ENCODE data around the gene SRGAP1. TPM values are rescaled to one million over a fixed set of nuclear protein-coding genes. Genes with fewer than 3 reads are reported as not detected.
"Not testable (repeated sequence)": the region's sequence is repeated elsewhere in the genome, so short reads cannot be mapped to it uniquely, and the experiment has no call there.

SRGAP1 gene
- total RNA-seq, 2 experiments from 2014 or later = 0.02 to 0.21 TPM

- POLR2A ChIA-PET = no interaction called here
- CTCF ChIA-PET = no interaction called here
- no peak overlapping the region for H3K27ac Mint-ChIP-seq
- H3K4me3 Mint-ChIP-seq = no peak overlapping the region
- no peaks in the 10 kb centered on the region for H3K27me3 Mint-ChIP-seq
- no peak for DNase-seq
- ATAC-seq = peak; percentile 36
- peaks cover 27% of the 10 kb centered on the region for H3K36me3 Mint-ChIP-seq (ENCODE audit: low read depth)
- H3K4me1 Mint-ChIP-seq = peaks cover 10% of the 10 kb centered on the region
- intact Hi-C loops (cut with DNase I, micrococcal nuclease) = no loop called here
- no peaks in the 10 kb centered on the region for H3K9me3 Mint-ChIP-seq (ENCODE audit: low read depth)
Observed at GRCh38 chr12:64192644-64193444, 348.3 kb downstream of the SRGAP1 start.

GRCh38 chr12:64193931-64194330 lies 349.4 kb downstream of the SRGAP1 start:
- H3K4me1 Mint-ChIP-seq = peaks cover 10% of the 10 kb centered on the region
- peaks cover 27% of the 10 kb centered on the region for H3K36me3 Mint-ChIP-seq (ENCODE audit: low read depth)
- POLR2A ChIA-PET = no interaction called here
- H3K27me3 Mint-ChIP-seq = no peaks in the 10 kb centered on the region
- DNase-seq (no peak), ATAC-seq (no peak)
- CTCF ChIA-PET = no interaction called here
- intact Hi-C loops (cut with DNase I, micrococcal nuclease) = no loop called here
- H3K4me3 Mint-ChIP-seq = no peak overlapping the region
- no peak overlapping the region for H3K27ac Mint-ChIP-seq
- no peaks in the 10 kb centered on the region for H3K9me3 Mint-ChIP-seq (ENCODE audit: low read depth)

DNA sequence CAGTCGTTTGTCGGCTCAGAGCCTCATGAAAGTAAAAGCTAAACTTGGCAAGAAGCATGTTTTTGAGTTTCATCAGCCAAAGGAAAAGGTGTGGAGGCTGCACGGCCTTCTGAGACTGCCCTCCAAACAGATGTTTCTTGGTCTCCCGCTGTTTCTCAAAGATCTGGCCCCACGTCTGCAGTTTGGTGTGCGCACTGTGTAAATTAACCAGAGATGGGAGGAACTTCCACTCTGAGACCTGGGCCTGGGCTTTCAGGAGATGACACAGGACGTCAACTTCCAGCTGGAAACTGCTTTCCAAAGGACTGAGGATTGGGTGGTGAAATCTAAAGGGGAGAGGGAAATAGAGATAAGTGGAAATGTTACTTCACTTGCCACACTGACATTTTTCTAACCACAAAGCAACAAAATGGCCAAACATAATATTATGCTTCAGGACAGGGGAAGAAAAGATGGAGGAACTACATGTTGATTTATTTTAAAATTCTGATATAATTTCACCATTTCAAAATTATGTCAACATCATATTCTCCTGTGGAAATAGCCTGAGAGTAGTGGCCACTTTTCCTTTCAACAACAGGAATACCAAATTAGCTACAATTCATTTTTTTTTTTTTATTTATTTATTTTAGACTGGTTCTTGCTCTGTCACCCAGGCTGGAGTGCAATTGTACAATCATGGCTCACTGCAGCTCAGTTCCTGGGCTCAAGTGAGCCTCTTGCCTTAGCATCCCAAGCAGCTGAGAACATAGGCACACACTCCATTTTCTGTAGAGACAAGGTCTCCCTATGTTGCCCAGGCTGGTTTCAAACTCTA lies 350.0 kb downstream of the SRGAP1 start:
- no peak for DNase-seq
- H3K27me3 Mint-ChIP-seq = no peaks in the 10 kb centered on the region
- peaks cover 10% of the 10 kb centered on the region for H3K4me1 Mint-ChIP-seq
- intact Hi-C loops (cut with DNase I, micrococcal nuclease) = no loop called here
- H3K27ac Mint-ChIP-seq = no peak overlapping the region
- no peak for ATAC-seq
- H3K4me3 Mint-ChIP-seq = no peak overlapping the region
- H3K9me3 Mint-ChIP-seq (ENCODE audit: low read depth) = no peaks in the 10 kb centered on the region
- ChIA-PET CTCF (no interaction called here), POLR2A (interaction anchor here (0.6 kb wide), 1 partner anchor 252 kb away, joined by 3 read pairs; no protein-coding TSS in a partner anchor)
- peaks cover 27% of the 10 kb centered on the region for H3K36me3 Mint-ChIP-seq (ENCODE audit: low read depth)

- H3K4me3 Mint-ChIP-seq; DNase-seq; intact Hi-C loops (cut with DNase I, micrococcal nuclease); H3K9me3 Mint-ChIP-seq (ENCODE audit: low read depth); ATAC-seq; H3K27me3 Mint-ChIP-seq; CTCF ChIA-PET; H3K27ac Mint-ChIP-seq; POLR2A ChIA-PET: not testable (repeated sequence)
- peaks cover 10% of the 10 kb centered on the region for H3K4me1 Mint-ChIP-seq
- peaks cover 27% of the 10 kb centered on the region for H3K36me3 Mint-ChIP-seq (ENCODE audit: low read depth)
Observed at GRCh38 chr12:64195841-64196240, 351.3 kb downstream of the SRGAP1 start.

DNA sequence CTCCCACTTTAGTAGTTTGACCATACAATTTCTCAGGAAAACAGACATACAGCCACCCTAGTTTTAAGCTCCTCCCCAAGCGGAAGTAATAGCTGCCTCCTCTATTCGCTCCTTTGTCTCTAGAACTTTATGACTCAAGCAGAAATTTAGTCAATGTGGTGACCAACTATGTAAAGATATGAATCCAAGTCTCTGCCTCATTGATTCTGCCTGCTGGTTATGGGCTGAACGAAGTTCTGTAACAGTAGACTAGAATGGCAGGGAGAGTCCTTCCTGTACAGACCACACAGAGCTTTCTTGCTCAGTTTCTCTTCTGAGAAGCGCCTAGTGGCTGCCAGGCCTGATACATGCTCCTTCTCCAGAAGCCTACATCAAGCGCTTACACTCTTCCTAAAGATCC lies 358.5 kb downstream of the SRGAP1 start:
- ChIA-PET POLR2A (no interaction called here), CTCF (interaction anchor here (0.7 kb wide), 1 partner anchor 9 kb away, joined by 4 read pairs; no protein-coding TSS in a partner anchor)
- H3K4me3 Mint-ChIP-seq = no peak overlapping the region
- no peak overlapping the region for H3K27ac Mint-ChIP-seq
- H3K27me3 Mint-ChIP-seq = no peaks in the 10 kb centered on the region
- H3K9me3 Mint-ChIP-seq (ENCODE audit: low read depth) = peaks cover 4% of the 10 kb centered on the region
- DNase-seq = no peak
- peaks cover 3% of the 10 kb centered on the region for H3K4me1 Mint-ChIP-seq
- peaks cover 37% of the 10 kb centered on the region for H3K36me3 Mint-ChIP-seq (ENCODE audit: low read depth)
- intact Hi-C loops (cut with DNase I, micrococcal nuclease) = no loop called here
- ATAC-seq = peak; percentile 69

DNA sequence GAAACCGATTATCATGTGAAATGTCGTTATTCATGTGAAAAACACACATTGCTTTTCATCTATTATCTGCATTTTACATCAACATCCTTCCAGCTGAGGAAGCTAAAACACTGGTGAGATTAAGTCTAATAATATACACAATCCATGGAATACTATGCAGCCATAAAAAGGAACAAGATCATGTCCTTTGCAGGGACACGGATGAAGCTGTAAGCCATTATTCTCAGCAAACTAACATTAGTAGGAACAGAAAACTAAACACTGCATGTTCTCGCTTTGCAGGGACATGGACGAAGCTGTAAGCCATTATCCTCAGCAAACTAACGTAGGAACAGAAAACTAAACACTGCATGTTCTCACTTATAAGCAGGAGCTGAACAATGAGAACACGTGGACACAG lies 359.3 kb downstream of the SRGAP1 start:
- H3K4me3 Mint-ChIP-seq = no peak overlapping the region
- POLR2A ChIA-PET = interaction anchor here (0.6 kb wide), 1 partner anchor 311 kb away, joined by 3 read pairs; no protein-coding TSS in a partner anchor
- no peaks in the 10 kb centered on the region for H3K27me3 Mint-ChIP-seq
- H3K9me3 Mint-ChIP-seq (ENCODE audit: low read depth) = peaks cover 4% of the 10 kb centered on the region
- intact Hi-C loops (cut with DNase I, micrococcal nuclease) = no loop called here
- no peak for ATAC-seq
- DNase-seq = no peak
- CTCF ChIA-PET = no interaction called here
- H3K4me1 Mint-ChIP-seq = peaks cover 3% of the 10 kb centered on the region
- peaks cover 40% of the 10 kb centered on the region for H3K36me3 Mint-ChIP-seq (ENCODE audit: low read depth)
- no peak overlapping the region for H3K27ac Mint-ChIP-seq

- ChIA-PET POLR2A (no interaction called here), CTCF (no interaction called here)
- H3K36me3 Mint-ChIP-seq (ENCODE audit: low read depth) = peaks cover 44% of the 10 kb centered on the region
- peaks cover 4% of the 10 kb centered on the region for H3K9me3 Mint-ChIP-seq (ENCODE audit: low read depth)
- peaks cover 3% of the 10 kb centered on the region for H3K4me1 Mint-ChIP-seq
- H3K27ac Mint-ChIP-seq = no peak overlapping the region
- H3K4me3 Mint-ChIP-seq = no peak overlapping the region
- no peak for ATAC-seq
- no peak for DNase-seq
- H3K27me3 Mint-ChIP-seq = no peaks in the 10 kb centered on the region
- intact Hi-C loops (cut with DNase I, micrococcal nuclease) = no loop called here
Observed at GRCh38 chr12:64205542-64205941, 361.0 kb downstream of the SRGAP1 start.

DNA sequence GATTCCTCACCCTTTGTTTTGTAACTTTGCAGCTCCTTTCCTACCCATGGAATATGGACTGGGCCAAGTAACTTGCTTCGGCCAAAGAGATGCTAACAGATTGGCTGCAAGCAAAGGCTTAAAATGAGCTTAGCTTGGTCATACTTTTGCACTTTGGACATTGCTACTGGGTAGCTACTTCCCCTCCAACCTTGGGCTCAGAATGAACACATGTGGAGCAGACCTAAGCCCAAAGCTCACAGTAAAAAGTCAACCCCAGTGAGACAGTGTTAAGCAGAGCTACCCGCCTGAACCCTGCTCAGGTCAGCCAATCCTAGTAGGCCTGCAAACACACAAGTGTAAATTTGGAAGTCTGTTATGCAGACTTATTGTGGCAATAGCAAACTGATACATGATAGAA lies 363.0 kb downstream of the SRGAP1 start:
- ATAC-seq = no peak
- Mint-ChIP-seq H3K4me3 (no peak overlapping the region), H3K9me3 (ENCODE audit: low read depth) (peaks cover 4% of the 10 kb centered on the region), H3K36me3 (ENCODE audit: low read depth) (peaks cover 45% of the 10 kb centered on the region), H3K27me3 (no peaks in the 10 kb centered on the region), H3K4me1 (peaks cover 3% of the 10 kb centered on the region), H3K27ac (no peak overlapping the region)
- ChIA-PET POLR2A (no interaction called here), CTCF (no interaction called here)
- DNase-seq = no peak
- intact Hi-C loops (cut with DNase I, micrococcal nuclease) = no loop called here

Other genes starting within 250 kb of the SRGAP1 start
- gene DPY19L2, start 176.2 kb upstream of the SRGAP1 start, total RNA-seq = under 1 TPM; 0.21 to 0.70 TPM
- 10 to 100 TPM; 14.8 to 15.6 TPM for gene RXYLT1, start 64.8 kb upstream of the SRGAP1 start, total RNA-seq

Measured in activated CD4-positive, alpha-beta T cell treated with anti-CD3 and anti-CD28 coated beads for 36 hours (primary cell).